Neural progenitor cell (in vitro differentiated cells): ENCODE results near the gene MAGOHB. TPM values are rescaled to one million over a fixed set of nuclear protein-coding genes. Genes with fewer than 3 reads are reported as not detected.
A peak's percentile ranks its signal among the peaks of the same experiment; 100 is the strongest.

ENCODE experiments used
- DNase-seq: peaks from one replicate; pipeline ENCODE4 v3.0.0-alpha.2; 2016; ENCODE audit warnings: low spot score
- H2AFZ ChIP-seq: fragments of 200-600 bp; sonication (generic); replicated peaks from 2 replicates; pipeline ENCODE4 v1.6.1; 2016; ENCODE audit warnings: antibody characterized with exemption
- H3F3A ChIP-seq: fragments of 200-600 bp; sonication (generic); 2 replicates; pipeline ENCODE4 v1.6.1; 2016; ENCODE audit warnings: antibody characterized with exemption, low read depth
- H3K27ac ChIP-seq: fragments of 200-600 bp; sonication (generic); 2 replicates; pipeline ENCODE4 v1.5.1; 2016; ENCODE audit warnings: mild to moderate bottlenecking
- H3K27me3 ChIP-seq: fragments of 200-600 bp; sonication (generic); 2 replicates; pipeline ENCODE4 v1.6.1; 2016; ENCODE audit warnings: mild to moderate bottlenecking, moderate library complexity
- H3K36me3 ChIP-seq: fragments of 200-600 bp; sonication (generic); 2 replicates; pipeline ENCODE4 v1.5.1; 2016
- H3K4me1 ChIP-seq: fragments of 200-600 bp; sonication (generic); 2 replicates; pipeline ENCODE4 v1.6.1; 2016; ENCODE audit warnings: mixed run types
- H3K4me2 ChIP-seq: fragments of 200-600 bp; sonication (generic); 2 replicates; pipeline ENCODE4 v1.6.1; 2016
- H3K4me3 ChIP-seq: fragments of 200-600 bp; sonication (generic); 2 replicates; pipeline ENCODE4 v1.5.1; 2016
- H3K79me2 ChIP-seq: fragments of 200-600 bp; sonication (generic); 2 replicates; pipeline ENCODE4 v1.6.1; 2016; ENCODE audit warnings: low read depth
- H3K9ac ChIP-seq: fragments of 200-600 bp; sonication (generic); 2 replicates; pipeline ENCODE4 v1.6.1; 2016
- H3K9me3 ChIP-seq: fragments of 200-600 bp; sonication (generic); 2 replicates; pipeline ENCODE4 v1.5.1; 2016; ENCODE audit warnings: low read depth
- H4K20me1 ChIP-seq: fragments of 200-600 bp; sonication (generic); 2 replicates; pipeline ENCODE4 v1.6.1; 2016; ENCODE audit warnings: low read depth
- H3K27ac Mint-ChIP-seq: 3 replicates; pipeline ENCODE4 v1.8.0; 2021; ENCODE audit warnings: mixed read lengths
- H3K27me3 Mint-ChIP-seq: 2 replicates; pipeline ENCODE4 v1.8.0; 2022; ENCODE audit warnings: low read depth, mild to moderate bottlenecking, inconsistent platforms, moderate library complexity, mixed read lengths; ENCODE audit not compliant: insufficient read depth
- H3K36me3 Mint-ChIP-seq: 3 replicates; pipeline ENCODE4 v1.8.0; 2021; ENCODE audit warnings: mixed read lengths
- H3K4me1 Mint-ChIP-seq: 3 replicates; pipeline ENCODE4 v1.8.0; 2021; ENCODE audit warnings: mixed read lengths
- H3K4me3 Mint-ChIP-seq: 3 replicates; pipeline ENCODE4 v1.8.0; 2021; ENCODE audit warnings: mild to moderate bottlenecking, moderate library complexity, mixed read lengths
- H3K9me3 Mint-ChIP-seq: 3 replicates; pipeline ENCODE4 v1.8.0; 2020; ENCODE audit warnings: mixed read lengths
- CTCF ChIP-seq: fragments of 200-600 bp; sonication (generic); IDR thresholded peaks from 2 replicates; pipeline ENCODE4 v1.5.1; 2017; ENCODE audit warnings: antibody characterized with exemption, mild to moderate bottlenecking
- EZH2 ChIP-seq: fragments of 200-600 bp; sonication (generic); IDR thresholded peaks from 2 replicates; pipeline ENCODE4 v1.6.1; 2017; ENCODE audit warnings: antibody characterized with exemption, mild to moderate bottlenecking, moderate library complexity
- EZH2phosphoT487 ChIP-seq: fragments of 200-600 bp; sonication (generic); IDR thresholded peaks from 2 replicates; pipeline ENCODE4 v1.6.1; 2017; ENCODE audit warnings: antibody characterized with exemption
- total RNA-seq: library from RNA; depleted of rRNA; stranded (reverse); fragments of >200 nt; gene quantifications from 2 replicates; pipeline ENCODE4 v1.2.3, GENCODE V29; 2015; ENCODE audit warnings: low replicate concordance

MAGOHB gene
- total RNA-seq, 1 donor from 2014 or later, result 53.5 TPM

- no peaks in the 10 kb centered on the region for H3K4me1 ChIP-seq
- peak; percentile 16 for DNase-seq
- no peaks in the 10 kb centered on the region for H3K36me3 ChIP-seq
- H3K4me3 ChIP-seq, result no peak overlapping the region
- H3K27me3 ChIP-seq, result no peaks in the 10 kb centered on the region
- H3K9ac ChIP-seq, result no peak overlapping the region
- Mint-ChIP-seq H3K27ac (no peak overlapping the region), H3K9me3 (no peaks in the 10 kb centered on the region), H3K27me3 (no peaks in the 10 kb centered on the region), H3K4me3 (no peak overlapping the region), H3K4me1 (no peaks in the 10 kb centered on the region), H3K36me3 (no peaks in the 10 kb centered on the region)
- no peaks in the 10 kb centered on the region for H4K20me1 ChIP-seq
- H3K27ac ChIP-seq, result no peak overlapping the region
- no peaks in the 10 kb centered on the region for H3K79me2 ChIP-seq
- H3K4me2 ChIP-seq, result no peak overlapping the region
- no peaks in the 10 kb centered on the region for H3F3A ChIP-seq
- no peaks in the 10 kb centered on the region for H3K9me3 ChIP-seq
- no peak overlapping the region for H2AFZ ChIP-seq
- TF ChIP-seq CTCF (peak; percentile 84), EZH2phosphoT487 (no peak)
These were observed 51.0 kb downstream of the MAGOHB start for GRCh38 chr12:10562306-10562933.

DNA sequence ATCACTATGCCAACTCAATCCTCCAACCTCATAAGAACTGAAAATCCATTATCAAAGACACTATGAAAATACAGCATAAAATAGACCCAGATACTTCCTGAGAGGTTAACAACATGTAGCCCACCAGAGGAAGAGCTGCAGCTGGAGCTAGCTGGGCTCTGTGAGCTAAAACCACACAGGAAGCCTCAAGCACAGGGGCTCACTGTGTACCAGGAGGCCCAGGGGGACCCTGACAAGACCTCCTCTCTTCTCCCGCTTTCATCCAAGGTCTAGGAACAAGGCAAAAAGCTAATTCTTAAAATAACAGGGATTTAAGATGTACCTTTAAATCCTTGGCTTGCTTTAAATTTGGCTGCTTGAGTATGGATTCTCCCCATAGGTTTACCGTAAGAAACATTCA is 54.2 kb downstream of the MAGOHB start:
- no peak for TF ChIP-seq CTCF
- TF ChIP-seq EZH2, result no peak
- TF ChIP-seq EZH2phosphoT487, result no peak
- Histone ChIP-seq H3K36me3 (no peaks in the 10 kb centered on the region), H3K27me3 (no peaks in the 10 kb centered on the region), H4K20me1 (no peaks in the 10 kb centered on the region), H3F3A (no peaks in the 10 kb centered on the region), H3K79me2 (no peaks in the 10 kb centered on the region), H3K27ac (no peak overlapping the region), H3K4me1 (no peaks in the 10 kb centered on the region), H3K9ac (no peak overlapping the region), H3K9me3 (no peaks in the 10 kb centered on the region), H3K4me3 (no peak overlapping the region), H3K4me2 (no peak overlapping the region), H2AFZ (no peak overlapping the region)
- H3K4me3 Mint-ChIP-seq, result no peak overlapping the region
- H3K4me1 Mint-ChIP-seq, result peaks cover 4% of the 10 kb centered on the region
- no peak overlapping the region for H3K27ac Mint-ChIP-seq
- no peaks in the 10 kb centered on the region for H3K36me3 Mint-ChIP-seq
- H3K9me3 Mint-ChIP-seq, result no peaks in the 10 kb centered on the region
- no peaks in the 10 kb centered on the region for H3K27me3 Mint-ChIP-seq
- DNase-seq, result no peak

- TF ChIP-seq EZH2 (no peak), CTCF (no peak), EZH2phosphoT487 (no peak)
- no peaks in the 10 kb centered on the region for H3K27me3 Mint-ChIP-seq
- Histone ChIP-seq H3K27ac (no peak overlapping the region), H3K4me1 (no peaks in the 10 kb centered on the region), H3K27me3 (no peaks in the 10 kb centered on the region), H3F3A (no peaks in the 10 kb centered on the region), H3K4me3 (no peak overlapping the region), H3K79me2 (no peaks in the 10 kb centered on the region), H3K9ac (no peak overlapping the region), H2AFZ (no peak overlapping the region), H3K9me3 (no peaks in the 10 kb centered on the region), H4K20me1 (no peaks in the 10 kb centered on the region), H3K4me2 (no peak overlapping the region), H3K36me3 (no peaks in the 10 kb centered on the region)
- no peak overlapping the region for H3K4me3 Mint-ChIP-seq
- peaks cover 6% of the 10 kb centered on the region for H3K4me1 Mint-ChIP-seq
- no peaks in the 10 kb centered on the region for H3K9me3 Mint-ChIP-seq
- no peak for DNase-seq
- no peak overlapping the region for H3K27ac Mint-ChIP-seq
- no peaks in the 10 kb centered on the region for H3K36me3 Mint-ChIP-seq
These were observed 54.6 kb downstream of the MAGOHB start for GRCh38 chr12:10558789-10559188.
